GM19023 (cell line): ENCODE measurements around the gene RNF31.

Experiments used
- ATAC-seq: cut with Tn5 transposase; IDR thresholded peaks from one replicate; pipeline ENCODE4 v1.9.1; 2021; ENCODE audit warnings: mild to moderate bottlenecking, moderate library complexity; ENCODE audit not compliant: unreplicated experiment

RNF31 gene

DNA sequence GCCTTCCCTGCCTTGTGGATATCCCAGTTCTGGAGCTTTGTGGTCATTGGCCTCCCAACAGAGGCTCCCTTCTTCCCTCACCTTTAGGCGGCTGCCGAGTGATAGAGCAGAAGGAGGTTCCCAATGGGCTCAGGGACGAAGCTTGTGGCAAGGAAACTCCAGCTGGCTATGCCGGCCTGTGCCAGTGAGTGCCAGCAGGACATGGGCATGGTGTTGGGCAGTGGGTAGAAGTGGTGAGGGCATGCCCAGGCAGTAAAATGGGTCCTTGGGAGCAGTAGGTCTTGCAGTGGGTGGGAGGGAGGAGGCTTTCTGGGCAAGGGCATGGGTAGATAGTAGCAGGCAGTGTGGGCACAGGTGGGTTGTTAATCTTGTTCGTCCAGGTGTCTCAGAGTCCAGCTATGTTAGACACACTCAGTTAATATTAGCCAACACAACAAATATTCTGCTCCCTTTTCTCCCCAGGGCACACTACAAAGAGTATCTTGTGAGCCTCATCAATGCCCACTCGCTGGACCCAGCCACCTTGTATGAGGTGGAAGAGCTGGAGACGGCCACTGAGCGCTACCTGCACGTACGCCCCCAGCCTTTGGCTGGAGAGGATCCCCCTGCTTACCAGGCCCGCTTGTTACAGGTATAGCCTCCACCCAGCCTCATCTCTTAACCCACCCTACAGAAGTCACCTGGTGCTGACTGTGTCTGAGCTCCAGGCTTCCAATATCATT is 12.6 kb downstream of the RNF31 start:
- no peak for ATAC-seq

DNA sequence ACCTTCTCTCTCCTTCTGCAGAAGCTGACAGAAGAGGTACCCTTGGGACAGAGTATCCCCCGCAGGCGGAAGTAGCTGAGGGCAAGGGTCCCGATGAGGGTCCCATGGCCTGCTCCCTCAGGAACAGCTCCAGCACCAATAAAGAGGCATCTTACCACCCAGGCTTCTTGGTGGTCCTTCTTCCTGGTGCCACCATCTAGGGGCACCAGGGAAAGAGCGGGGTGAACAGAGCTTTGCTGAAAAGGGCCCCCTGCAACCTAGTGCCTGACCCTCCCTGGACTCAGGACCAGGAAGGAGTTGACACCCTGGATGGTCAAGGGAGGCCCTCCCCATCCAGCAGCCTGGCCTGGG is 13.2 kb downstream of the RNF31 start:
- no peak for ATAC-seq

DNA sequence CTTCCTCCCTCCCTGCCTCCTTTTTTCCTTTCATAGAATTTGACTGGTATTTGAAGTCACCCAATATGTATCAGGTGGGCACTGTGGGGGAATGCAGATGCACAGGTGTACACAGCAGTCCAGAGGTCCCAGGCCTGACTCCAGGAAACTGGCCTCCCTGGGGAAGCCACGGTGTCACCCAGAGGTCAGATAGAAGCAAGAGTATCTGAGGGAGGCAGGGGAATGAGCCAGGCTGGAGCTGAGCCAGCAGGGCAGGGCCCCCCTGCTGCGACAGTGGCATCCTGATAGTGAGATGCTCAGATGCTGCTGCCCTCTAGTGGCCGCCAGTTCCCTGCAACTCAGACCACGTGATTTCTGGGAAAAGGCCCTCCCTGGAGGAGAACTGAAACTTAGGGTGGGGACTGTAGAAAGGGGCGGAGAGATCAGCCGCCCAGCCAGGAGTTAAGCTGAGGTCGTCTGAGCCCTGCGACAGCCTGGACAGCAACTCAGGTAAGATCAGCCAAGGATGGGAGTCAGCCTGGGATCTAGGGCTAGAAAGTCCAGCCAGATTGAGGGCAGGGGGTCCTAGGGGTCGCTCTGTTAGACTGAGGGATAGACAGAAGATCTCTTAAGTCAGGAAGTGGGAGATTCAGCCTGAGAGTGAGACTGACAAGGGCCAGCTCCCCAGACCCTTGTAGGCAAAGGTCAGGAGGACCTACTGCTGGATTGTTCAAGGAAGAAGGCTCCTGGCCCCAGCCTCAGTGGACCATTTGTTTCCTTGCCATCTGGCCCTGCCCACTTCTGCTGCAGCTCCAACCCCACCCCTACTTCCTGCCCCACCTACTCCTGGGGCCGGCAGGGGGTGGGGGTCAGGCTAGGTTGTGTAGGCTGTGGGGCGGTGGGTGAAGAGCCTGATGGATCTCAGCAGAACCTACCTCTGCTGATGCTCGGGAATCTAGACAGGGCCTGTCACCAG is 13.8 kb downstream of the RNF31 start, which contains the start of gene IRF9:
Gene IRF9, plus strand, starts transcription at position 416 of the 955 bp plus-strand sequence. CDS start 880 bp downstream, outside the sequence.
- ATAC-seq, result peak; percentile 83

DNA sequence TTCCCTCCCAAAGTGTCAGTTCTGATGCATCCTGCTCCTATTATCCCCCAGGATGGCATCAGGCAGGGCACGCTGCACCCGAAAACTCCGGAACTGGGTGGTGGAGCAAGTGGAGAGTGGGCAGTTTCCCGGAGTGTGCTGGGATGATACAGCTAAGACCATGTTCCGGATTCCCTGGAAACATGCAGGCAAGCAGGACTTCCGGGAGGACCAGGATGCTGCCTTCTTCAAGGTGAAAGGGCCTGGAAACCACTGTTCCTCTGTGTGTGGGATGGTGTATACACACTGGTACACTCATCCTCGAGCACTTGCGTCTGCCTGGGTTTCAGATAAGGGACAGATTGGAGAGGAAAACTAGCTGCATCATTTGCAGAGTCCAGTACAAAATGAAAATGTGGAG is 14.8 kb downstream of the RNF31 start:
- no peak for ATAC-seq

DNA sequence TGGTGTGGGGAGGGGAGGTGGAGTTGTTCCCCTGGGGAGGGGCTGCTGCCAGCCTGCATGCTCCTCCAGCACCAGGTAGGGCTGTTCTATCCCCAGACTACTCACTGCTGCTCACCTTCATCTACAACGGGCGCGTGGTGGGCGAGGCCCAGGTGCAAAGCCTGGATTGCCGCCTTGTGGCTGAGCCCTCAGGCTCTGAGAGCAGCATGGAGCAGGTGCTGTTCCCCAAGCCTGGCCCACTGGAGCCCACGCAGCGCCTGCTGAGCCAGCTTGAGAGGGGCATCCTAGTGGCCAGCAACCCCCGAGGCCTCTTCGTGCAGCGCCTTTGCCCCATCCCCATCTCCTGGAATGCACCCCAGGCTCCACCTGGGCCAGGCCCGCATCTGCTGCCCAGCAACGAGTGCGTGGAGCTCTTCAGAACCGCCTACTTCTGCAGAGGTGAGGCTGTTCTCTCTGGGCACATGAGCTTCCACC is 17.3 kb downstream of the RNF31 start:
- no peak for ATAC-seq

DNA sequence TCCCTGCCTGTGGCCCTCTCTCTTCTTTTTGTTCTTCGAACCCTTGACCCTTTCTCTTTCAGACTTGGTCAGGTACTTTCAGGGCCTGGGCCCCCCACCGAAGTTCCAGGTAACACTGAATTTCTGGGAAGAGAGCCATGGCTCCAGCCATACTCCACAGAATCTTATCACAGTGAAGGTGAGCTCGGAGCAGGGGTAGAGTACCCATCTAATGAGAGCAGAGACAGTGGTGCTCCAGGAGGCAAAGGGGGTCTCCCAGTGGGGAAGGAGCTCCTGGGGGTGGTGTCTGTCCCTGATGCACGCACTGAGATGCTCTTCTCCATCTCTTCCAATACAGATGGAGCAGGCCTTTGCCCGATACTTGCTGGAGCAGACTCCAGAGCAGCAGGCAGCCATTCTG is 18.5 kb downstream of the RNF31 start:
- no peak for ATAC-seq

DNA sequence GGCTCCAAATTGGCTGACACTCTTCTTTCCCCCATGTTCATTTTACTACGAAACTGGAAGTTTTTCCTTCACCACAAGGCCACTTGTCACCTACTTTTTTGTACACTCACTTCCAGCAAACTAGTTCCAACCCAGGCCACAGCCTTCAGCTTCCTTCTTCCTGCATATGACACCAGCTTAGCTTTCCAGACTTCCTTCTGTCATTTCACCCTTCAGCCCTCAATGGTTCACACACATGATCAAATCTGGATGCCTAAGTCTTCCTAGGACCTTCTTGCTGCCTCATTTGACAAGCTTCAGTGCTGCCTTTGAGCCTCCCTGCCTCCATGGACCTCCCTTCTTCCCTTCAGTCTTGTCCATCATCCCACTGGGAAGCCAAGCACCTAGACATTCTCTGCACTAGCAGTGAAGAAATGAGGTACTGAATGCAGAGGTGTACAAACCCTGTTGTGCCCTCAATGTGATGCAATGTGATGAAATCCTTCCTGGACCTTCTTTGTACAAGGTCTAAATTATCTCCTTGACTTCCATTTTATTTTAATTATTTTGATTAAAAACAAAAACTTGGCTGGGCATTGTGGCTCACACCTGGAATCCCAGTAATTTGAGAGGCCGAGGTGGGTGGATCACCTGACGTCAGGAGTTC is 20.3 kb downstream of the RNF31 start:
- ATAC-seq, result no peak

DNA sequence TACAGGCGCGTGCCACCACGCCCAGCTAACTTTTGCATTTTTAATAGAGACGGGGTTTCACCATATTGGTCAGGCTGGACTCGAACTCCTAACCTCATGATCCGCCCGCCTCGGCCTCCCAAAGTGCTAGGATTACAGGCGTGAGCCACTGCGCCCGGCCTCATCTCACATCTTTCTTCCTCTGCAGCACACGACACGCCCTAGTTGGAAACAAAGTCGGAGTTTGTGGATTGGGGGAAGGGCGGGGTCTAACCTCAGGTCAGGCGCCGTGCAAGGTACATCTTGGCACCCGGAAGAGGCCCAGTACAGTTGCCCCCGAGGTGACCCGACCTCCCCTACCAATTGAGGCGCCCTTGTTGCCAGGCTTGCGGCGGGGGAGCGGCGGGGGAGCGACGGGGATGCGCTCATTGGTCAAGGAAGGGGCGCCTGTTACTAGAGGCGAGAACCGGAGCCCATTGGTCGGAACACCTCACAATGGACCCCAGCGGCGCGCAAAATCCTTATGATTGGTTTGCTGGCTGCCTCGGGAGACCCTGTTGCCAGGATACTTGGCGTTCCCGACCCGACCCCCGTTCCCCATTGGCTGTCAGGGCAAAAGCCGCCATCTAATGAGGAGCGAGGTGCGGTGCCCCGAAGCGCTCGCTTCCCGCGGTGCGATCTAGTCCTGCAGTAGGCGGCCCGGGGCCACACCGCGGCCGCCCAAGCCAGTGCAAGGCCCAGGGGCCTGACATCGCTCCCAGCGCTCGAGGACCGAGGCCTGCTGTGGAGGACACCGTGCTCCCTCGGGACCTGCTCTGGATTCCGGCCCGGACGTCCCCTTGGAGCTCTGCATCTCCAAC is 24.3 kb downstream of the RNF31 start, which contains the start of gene REC8:
Gene REC8, plus strand, starts transcription at position 659 of the 839 bp plus-strand sequence. CDS start 473 bp downstream, outside the sequence.
- ATAC-seq, result peak; percentile 83

DNA sequence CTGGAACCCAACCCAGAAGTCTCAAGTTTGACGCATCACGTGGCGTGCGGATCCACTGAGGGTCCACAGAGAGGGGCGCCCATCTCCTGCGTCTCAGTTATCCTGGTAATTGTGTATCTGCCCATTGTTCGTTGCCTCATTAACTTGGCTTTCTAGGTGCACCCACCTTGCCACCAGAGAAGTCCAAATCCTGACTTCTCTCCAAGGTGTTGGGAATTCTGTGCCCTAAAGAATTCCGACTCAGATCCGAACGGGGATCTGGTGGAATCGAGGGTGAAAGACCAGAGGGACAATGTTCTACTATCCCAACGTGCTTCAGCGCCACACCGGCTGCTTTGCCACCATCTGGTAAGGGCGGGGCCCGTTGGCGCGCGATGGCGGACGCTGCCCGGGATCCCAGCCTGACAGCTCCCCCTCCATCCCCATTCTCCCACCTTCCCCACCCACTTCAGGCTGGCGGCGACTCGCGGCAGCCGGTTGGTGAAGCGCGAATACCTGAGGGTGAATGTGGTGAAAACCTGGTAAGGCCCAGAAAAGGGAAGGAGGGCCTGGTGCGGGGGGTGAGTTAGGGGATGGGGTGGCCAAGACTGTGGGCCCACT is 25.1 kb downstream of the RNF31 start:
- no peak for ATAC-seq

DNA sequence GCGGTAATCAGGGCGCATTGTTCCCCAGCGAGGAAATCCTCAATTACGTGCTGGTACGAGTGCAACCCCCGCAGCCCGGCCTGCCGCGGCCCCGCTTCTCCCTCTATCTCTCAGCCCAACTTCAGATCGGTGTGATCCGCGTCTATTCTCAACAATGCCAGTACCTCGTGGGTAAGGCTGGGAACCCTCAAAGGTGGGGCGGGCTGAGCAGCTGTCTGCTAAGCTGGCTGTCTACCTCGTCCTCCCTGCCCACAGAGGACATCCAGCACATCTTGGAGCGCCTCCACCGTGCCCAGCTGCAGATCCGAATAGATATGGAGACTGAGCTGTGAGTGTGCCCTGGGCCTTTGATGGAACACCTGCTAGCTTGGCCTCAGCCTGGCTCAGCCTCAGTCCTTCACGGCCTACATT is 25.6 kb downstream of the RNF31 start:
- ATAC-seq, result no peak

DNA sequence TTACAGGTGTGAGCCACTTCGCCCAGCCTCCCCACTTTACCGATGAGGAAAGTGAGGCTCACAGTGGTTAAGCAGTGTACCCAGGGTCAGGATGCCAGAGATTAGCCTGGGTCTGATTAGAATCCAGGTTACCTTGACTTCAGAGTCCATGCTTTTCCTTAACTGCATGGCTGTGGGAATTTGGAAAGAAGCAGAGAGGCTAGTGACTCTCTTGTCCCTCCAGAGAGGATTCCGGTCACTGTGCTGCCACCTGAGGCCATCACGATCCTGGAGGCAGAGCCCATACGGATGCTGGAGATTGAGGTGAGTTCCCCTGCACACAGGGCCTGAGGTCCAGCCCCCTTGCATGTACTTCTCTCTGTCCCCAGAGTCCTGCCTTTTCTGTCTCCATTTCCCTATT is 29.3 kb downstream of the RNF31 start:
- ATAC-seq, result no peak

DNA sequence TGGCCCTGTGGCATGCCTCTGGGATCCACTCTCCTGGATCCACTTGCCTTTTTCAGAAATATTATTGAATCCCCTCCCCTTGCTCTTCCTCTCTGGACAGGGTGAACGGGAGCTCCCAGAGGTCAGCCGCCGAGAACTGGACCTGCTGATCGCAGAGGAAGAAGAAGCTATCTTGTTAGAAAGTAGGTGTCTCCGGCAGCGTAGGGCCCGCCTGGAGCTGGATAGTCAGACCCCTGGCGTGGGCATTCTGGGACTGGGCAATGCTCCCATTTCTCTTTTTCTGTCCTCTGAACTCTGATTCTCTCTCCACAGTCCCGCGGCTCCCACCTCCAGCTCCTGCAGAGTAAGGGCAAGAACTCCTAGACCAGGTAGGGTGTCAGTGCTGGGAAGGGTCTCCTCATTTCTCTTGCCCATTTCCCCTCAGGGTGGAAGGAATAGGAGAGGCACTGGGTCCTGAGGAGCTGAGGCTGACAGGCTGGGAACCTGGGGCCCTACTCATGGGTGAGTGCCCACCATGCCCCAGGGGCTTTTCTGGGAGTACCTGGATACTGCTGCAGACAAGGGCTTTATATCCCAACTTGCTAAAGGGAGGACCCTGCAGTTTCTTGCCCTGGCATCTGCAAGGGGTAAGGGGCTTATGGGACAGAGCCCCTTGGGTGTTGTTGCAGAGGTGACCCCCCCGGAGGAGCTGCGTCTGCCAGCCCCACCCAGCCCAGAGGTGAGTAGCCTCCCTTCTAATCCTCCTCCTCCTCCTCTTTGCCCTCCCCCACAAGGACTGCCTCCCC is 29.9 kb downstream of the RNF31 start:
- no peak for ATAC-seq

DNA sequence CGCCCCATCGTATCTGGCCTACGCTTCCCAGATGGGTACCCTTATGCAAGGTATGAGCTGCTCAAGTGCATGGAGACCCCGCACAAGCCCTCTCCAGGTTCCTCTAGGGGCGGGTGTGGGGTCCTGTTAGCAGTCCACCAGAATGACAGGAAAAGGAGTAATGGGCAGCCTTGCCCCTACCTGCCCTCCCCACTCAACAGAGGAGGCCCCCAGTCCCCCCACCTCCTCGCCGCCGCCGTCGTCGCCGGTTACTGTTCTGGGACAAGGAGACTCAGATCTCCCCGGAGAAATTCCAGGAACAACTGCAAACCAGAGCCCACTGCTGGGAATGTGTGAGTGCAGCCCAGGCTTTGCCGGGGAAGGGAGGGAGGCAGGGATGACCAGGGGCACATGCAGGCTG is 30.6 kb downstream of the RNF31 start:
- no peak for ATAC-seq

DNA sequence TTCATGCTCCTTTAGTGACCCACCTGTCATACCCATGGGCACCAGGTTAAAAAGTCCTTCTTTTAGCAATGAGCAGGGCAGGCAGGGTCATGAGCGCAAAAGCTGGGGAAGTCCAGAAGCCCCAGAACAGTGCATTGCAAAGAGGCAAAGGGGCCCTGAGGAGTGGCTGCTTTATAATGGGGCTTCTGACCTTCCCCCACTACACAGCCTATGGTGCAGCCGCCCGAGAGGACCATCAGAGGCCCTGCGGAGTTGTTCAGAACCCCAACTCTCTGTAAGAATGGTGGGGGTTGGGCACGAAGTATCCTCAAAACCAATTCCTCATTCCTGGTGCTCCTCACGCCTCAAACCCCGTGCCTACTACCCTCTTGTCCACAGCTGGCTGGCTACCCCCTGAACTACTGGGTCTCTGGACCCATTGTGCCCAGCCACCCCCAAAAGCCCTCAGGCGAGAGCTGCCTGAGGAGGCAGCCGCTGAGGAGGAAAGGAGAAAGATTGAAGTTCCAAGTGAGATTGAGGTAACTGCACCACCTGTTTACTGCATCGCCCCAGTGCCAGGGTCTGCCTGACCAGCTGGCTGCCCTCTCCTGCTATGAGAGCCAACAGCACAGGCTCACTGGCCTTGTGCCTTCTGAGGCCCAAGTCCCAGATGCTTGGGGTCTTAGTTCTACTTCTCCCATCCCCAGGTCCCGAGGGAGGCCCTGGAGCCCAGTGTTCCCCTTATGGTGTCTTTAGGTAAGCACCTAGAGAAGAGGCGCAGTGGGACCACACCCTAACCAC is 31.3 kb downstream of the RNF31 start:
- no peak for ATAC-seq

DNA sequence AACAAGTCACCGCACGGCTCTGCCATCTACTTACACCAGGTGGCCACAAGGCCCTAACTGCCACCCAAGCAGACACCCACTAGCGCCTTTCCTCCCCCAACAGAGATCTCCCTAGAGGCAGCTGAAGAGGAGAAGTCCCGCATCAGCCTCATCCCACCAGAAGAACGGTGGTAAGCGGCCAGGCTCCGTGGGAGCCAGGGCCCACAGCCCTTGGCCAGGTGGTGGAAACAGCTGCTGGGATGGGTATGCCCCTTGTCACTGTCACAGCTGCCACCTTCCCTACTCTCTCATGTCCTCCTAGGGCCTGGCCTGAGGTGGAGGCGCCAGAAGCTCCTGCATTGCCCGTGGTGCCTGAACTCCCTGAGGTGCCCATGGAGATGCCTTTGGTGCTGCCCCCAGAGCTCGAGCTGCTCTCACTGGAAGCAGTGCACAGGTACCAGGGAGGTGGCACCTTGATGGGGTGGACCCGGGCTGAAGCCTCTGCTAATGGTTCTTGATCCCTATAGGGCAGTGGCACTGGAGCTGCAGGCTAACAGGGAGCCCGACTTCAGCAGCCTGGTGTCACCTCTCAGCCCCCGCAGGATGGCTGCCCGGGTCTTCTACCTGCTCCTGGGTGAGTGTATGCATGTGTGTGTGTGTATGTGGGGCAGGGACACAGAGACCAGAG is 32.1 kb downstream of the RNF31 start:
- no peak for ATAC-seq

DNA sequence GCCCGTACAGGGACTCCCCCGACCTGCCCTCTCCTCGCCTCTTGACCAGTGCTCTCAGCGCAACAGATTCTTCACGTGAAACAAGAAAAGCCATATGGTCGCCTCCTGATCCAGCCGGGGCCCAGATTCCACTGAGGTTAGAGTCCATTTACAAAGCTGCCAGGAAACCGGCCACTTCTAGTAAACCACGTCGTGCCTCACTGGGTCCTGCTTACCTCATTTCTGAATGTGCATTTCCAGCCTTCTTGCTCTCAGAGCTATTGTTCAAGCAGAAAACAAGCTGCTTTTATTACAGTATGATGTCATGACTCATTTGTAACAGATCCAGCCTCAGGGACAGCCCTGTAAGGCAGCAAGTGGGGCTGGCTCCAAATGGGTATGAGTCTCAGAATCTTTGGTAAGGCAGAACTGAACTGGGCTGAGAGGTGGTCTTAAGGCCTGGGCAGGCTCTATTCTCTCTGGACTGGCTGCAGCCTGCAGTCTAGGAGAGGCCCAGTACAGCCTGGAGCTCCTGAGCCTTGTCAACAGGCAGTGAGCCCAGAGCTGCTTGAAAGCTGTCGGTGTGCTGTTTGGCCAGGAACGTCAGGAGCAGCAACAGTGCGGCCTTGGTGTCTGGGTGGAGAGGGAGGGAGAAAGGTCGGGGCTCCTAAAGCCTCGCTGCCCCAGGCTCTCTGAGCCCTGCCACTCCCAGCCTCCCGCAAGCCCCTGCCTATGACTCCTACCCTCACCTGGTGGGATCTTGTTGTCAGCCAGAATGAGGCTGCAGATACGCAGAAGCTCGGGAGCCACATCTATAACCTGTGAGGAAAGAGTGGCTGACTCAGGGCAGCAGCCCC is 32.9 kb downstream of the RNF31 start:
- ATAC-seq, result no peak
